ENCODE results near the gene WWOX. TPM values are rescaled to one million over a fixed set of nuclear protein-coding genes. Genes with fewer than 3 reads are reported as not detected.

Gene WWOX
- total RNA-seq, 4 donors from 2014 or later = 135 to 209 (median 159) TPM

DNA sequence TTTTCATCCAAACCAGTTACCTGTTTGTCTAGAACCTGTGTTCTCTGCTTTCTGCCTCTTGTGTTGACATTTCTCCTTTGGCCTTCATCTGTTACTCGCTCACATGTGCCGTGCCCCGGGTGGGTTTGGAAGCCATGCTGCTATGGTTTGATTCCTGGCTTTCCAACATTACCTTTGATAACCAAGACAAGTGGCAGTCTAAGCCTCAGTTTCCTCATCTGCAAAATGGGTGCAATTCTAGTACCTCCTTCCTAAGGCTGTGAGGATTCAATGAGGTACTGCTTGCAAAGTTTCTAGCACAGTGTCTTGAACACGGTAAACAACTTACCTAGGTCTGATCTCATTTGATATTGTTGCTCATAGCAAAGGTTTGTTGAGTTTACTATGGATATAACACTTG lies 665.0 kb downstream of the WWOX start:
- Histone ChIP-seq H3K36me3 (no peaks in the 10 kb centered on the region), H3K4me3 (replicated peaks in 1 of 3) (no peak overlapping the region)
- intact Hi-C loops (cut with DNase I) = no loop called here

DNA sequence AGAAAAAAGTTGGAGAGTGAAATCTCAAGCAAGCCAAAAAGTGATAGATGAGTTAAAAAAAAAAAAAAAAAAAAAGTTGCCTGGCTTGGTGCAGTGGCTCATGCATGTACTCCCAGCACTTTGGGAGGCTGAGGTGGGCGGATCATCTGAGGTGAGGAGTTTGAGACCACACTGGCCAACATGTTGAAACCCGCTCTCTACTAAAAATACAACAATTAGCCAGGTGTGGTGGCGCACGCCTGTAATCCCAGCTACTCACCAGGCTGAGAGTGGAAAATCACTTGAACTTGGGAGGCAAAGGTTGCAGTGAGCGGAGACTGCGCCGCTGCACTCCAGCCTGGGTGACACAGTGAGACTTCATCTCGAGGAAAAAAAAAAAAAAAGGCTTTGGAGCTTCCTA lies 668.8 kb downstream of the WWOX start:
- 92 to 93% methylated on average over 8 of the region's 8 CpGs for WGBS, 2 donors
- intact Hi-C loops (cut with DNase I) = no loop called here
- H3K27ac ChIP-seq = no peak overlapping the region
- no peaks in the 10 kb centered on the region for H3K36me3 ChIP-seq
- H3K27me3 ChIP-seq = no peaks in the 10 kb centered on the region
- peak; percentile 22 to 33 for DNase-seq
- H3K4me1 ChIP-seq = peaks cover 3 to 5% of the 10 kb centered on the region in 2 donors
- TF ChIP-seq, protein P1, sequence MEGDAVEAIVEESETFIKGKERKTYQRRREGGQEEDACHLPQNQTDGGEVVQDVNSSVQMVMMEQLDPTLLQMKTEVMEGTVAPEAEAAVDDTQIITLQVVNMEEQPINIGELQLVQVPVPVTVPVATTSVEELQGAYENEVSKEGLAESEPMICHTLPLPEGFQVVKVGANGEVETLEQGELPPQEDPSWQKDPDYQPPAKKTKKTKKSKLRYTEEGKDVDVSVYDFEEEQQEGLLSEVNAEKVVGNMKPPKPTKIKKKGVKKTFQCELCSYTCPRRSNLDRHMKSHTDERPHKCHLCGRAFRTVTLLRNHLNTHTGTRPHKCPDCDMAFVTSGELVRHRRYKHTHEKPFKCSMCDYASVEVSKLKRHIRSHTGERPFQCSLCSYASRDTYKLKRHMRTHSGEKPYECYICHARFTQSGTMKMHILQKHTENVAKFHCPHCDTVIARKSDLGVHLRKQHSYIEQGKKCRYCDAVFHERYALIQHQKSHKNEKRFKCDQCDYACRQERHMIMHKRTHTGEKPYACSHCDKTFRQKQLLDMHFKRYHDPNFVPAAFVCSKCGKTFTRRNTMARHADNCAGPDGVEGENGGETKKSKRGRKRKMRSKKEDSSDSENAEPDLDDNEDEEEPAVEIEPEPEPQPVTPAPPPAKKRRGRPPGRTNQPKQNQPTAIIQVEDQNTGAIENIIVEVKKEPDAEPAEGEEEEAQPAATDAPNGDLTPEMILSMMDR (IDR thresholded peaks at IDR 0.05) = no peak
- no peak for TF ChIP-seq POLR2A (IDR thresholded peaks at IDR 0.05)
- H3K4me3 ChIP-seq (replicated peaks in 1 of 3) = no peak overlapping the region
- no peaks in the 10 kb centered on the region for H3K9me3 ChIP-seq

More for the DNA sequence above, 665.0 kb downstream of the WWOX start:
- WGBS, 2 donors = 98 to 100% methylated on average over 4 of the region's 4 CpGs
- H3K27me3 ChIP-seq = no peaks in the 10 kb centered on the region
- H3K4me1 ChIP-seq = no peaks in the 10 kb centered on the region
- DNase-seq = no peak
- H3K9me3 ChIP-seq = no peaks in the 10 kb centered on the region
- TF ChIP-seq, protein P1 (IDR thresholded peaks at IDR 0.05) = no peak
- no peak for TF ChIP-seq POLR2A (IDR thresholded peaks at IDR 0.05)
- H3K27ac ChIP-seq = no peak overlapping the region

DNA sequence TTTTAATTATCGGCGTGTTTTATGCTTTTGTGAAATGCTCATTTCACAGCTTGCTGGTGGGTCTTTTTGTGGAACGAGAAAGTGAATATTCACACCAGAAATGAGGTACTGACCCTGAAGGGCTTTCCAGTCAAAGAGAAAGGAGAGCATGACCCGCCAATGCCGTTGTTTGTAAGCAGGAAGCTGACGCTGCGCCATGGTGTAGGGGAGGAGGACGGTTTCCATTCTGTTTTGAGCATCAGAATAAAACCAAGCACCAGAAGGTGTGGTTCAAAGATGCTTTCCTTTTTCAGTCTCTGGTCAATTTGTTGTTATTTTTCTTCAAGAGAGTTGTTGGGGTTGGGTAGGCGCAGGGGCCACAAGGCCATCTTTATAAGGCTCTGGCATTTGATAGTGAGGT lies 669.3 kb downstream of the WWOX start:
- intact Hi-C loops (cut with DNase I) = no loop called here
- Histone ChIP-seq H3K36me3 (no peaks in the 10 kb centered on the region), H3K4me1 (peaks cover 3 to 5% of the 10 kb centered on the region in 2 donors), H3K27me3 (no peaks in the 10 kb centered on the region), H3K9me3 (no peaks in the 10 kb centered on the region), H3K27ac (no peak overlapping the region), H3K4me3 (replicated peaks in 1 of 3) (no peak overlapping the region)
- TF ChIP-seq, protein P1 (IDR thresholded peaks at IDR 0.05) = no peak
- no peak for TF ChIP-seq POLR2A (IDR thresholded peaks at IDR 0.05)
- DNase-seq = no peak
- 91 to 93% methylated on average over 9 of the region's 9 CpGs for WGBS, 2 donors

DNA sequence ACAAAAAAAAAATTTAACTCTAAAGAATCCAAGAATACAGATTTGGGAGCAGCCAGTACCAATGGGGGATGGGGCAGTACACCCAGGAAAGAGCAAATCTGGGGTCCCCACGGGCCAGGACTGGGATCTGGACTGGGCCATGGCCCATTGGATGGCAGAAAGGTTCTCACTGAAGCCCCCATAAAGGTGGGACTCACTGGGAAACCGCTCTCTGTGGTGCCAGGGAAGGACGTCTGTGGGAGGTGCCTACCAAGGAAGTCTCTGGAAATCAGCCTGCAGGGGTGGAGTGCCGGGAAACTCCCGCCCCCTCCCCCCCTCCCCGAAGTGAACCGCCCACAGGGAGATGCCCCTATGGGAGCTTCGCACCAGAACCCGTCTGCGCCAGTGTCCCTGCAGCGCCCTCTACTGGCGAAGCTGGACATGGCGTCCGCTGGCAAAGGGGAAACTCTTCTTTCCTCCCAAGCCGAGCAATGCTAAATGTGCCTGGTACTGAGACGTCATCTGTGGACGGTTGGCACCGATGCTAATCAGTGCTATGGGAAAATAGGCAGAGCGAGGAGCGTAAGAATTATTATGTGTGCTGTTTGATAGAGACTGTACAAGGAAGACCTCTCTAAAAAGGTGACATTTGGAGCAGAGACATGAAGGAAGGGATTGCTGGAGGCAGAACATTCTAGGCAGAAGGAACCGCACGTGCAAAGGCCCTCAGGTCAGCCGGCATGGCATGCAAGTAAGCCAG lies 671.1 kb downstream of the WWOX start:
- Histone ChIP-seq H3K4me3 (replicated peaks in 1 of 3) (no peak overlapping the region), H3K9me3 (no peaks in the 10 kb centered on the region), H3K4me1 (peaks cover 3 to 5% of the 10 kb centered on the region in 2 donors), H3K36me3 (no peaks in the 10 kb centered on the region), H3K27me3 (no peaks in the 10 kb centered on the region), H3K27ac (peak overlapping the region in 1 of 3 donors; percentile 54)
- WGBS, 2 donors = 42 to 53% methylated on average over 18 to 20 of the region's 23 CpGs
- peak; percentile 71 to 81 for DNase-seq
- no peak for TF ChIP-seq POLR2A (IDR thresholded peaks at IDR 0.05)
- TF ChIP-seq, protein P1 (IDR thresholded peaks at IDR 0.05) = peak; percentile 67 to 96 (median 82)
- intact Hi-C loops (cut with DNase I) = loop anchor here (5.0 kb wide), 1 partner anchor 268 kb away; no protein-coding TSS in a partner anchor

DNA sequence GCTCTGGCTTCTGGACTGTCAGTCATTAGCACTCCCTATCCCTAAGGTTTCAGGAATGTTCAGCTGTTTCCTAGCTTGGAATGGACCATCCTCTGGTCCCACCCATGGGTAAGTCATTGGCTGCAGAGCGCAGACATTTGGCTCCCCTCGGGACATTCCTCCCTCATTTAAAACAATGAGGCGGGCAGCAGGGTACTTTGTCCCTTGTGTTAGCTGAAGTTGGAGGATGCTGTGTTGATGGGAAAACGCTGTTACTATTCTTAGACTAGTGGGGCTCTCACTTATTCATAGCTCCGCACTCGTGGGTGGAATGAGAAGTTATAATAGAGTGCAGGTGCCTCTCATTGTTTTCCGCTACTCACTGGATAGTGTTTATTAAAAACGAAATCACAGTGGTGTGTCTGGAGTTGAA lies 673.8 kb downstream of the WWOX start:
- no peak overlapping the region for H3K4me3 ChIP-seq (replicated peaks in 1 of 3)
- H3K9me3 ChIP-seq = no peaks in the 10 kb centered on the region
- TF ChIP-seq, protein P1 (IDR thresholded peaks at IDR 0.05) = no peak
- no peak for TF ChIP-seq POLR2A (IDR thresholded peaks at IDR 0.05)
- H3K27ac ChIP-seq = no peak overlapping the region
- 84 to 89% methylated on average over 8 of the region's 8 CpGs for WGBS, 2 donors
- intact Hi-C loops (cut with DNase I) = loop anchor here (5.0 kb wide), 1 partner anchor 271 kb away; no protein-coding TSS in a partner anchor
- H3K36me3 ChIP-seq = no peaks in the 10 kb centered on the region
- H3K4me1 ChIP-seq = peaks cover 3 to 5% of the 10 kb centered on the region in 2 donors
- no peaks in the 10 kb centered on the region for H3K27me3 ChIP-seq
- no peak for DNase-seq

Data from thyroid gland (tissue), 4 donors.